ENCODE data around the gene TM9SF1. TPM values are rescaled to one million over a fixed set of nuclear protein-coding genes. Genes with fewer than 3 reads are reported as not detected.

The TM9SF1 gene
- total and polyA plus RNA-seq, 2 of the 13 experiments (the other 11 are each of a cell fraction or from before 2014, with no cell fraction given): 83.2 to 110 TPM

DNA sequence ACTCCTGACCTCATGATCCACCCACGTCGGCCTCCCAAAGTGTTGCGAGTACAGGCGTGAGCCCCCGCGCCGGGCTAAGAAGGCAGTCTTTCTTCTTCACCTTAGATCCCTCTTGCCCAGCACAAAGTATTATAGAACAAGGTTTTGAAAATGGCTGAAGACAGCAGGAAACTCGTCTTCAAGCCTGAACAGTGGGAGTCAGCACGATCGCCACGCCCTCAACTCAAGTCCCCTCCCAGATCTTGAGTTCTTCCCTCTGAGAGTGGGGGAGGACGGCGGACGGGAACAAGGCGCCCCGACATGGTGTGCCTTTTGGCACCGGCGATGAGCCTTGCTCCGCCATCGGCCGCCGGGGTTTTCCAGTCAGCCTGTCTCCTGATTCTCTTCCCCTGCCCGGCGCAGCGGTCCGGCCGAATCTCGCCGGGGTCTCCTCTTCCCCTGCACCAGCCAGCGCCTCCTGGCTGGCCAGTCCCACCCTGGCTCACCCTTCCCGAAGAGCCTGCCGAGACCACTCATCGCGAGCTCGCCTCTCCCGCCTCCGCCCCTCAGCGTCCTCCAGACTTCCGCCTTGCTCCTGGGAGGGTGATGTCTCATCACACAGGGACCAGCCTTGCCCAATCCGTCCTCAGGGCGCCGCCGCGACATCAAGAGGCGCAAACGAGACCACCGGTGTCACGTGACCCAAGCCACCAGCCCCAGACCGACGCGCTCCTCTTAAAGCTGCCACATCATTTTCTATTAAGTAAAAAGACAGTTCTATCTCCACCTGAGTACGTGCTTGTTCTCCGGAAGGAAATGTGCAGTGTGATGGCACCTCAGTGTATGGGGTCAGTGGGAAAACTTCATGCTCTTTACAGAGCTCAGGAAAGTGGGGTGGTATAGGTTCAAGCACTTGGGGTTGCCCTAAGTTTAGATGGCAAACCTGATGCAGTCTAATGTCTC, 18.0 kb upstream of the TM9SF1 start, which contains the start of gene CHMP4A (continued):
- TF ChIP-seq HNRNPK (IDR thresholded peaks at IDR 0.05; ENCODE audit: low read depth, low read length, poor library complexity, severe bottlenecking): peak; percentile 74
- TF ChIP-seq, protein P1, sequence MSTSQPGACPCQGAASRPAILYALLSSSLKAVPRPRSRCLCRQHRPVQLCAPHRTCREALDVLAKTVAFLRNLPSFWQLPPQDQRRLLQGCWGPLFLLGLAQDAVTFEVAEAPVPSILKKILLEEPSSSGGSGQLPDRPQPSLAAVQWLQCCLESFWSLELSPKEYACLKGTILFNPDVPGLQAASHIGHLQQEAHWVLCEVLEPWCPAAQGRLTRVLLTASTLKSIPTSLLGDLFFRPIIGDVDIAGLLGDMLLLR (CRISPR knock-in tag; IDR thresholded peaks at IDR 0.05): peak; percentile 83; the same call in 1 of the 2 replicates
- TF ChIP-seq ZNF747 (CRISPR knock-in tag; IDR thresholded peaks at IDR 0.05; ENCODE audit: borderline replicate concordance): peak; percentile 98
- TF ChIP-seq YEATS2 (CRISPR knock-in tag; IDR thresholded peaks at IDR 0.05; ENCODE audit: borderline replicate concordance): peak; percentile 98
- TF ChIP-seq FOXA1 (IDR thresholded peaks at IDR 0.05): no peak
- peak; percentile 52; the same call in 1 of the 2 replicates for TF ChIP-seq FOXA1 (CRISPR knock-in tag; IDR thresholded peaks at IDR 0.05)
- peak; percentile 74; the same call in 1 of the 2 replicates for TF ChIP-seq NCOR1 (IDR thresholded peaks at IDR 0.05; ENCODE audit: borderline replicate concordance, low read length)
- TF ChIP-seq, protein P2, sequence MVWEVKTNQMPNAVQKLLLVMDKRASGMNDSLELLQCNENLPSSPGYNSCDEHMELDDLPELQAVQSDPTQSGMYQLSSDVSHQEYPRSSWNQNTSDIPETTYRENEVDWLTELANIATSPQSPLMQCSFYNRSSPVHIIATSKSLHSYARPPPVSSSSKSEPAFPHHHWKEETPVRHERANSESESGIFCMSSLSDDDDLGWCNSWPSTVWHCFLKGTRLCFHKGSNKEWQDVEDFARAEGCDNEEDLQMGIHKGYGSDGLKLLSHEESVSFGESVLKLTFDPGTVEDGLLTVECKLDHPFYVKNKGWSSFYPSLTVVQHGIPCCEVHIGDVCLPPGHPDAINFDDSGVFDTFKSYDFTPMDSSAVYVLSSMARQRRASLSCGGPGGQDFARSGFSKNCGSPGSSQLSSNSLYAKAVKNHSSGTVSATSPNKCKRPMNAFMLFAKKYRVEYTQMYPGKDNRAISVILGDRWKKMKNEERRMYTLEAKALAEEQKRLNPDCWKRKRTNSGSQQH (CRISPR knock-in tag; IDR thresholded peaks at IDR 0.05; ENCODE audit: low read depth): peak; percentile 99
- TF ChIP-seq, protein P3, sequence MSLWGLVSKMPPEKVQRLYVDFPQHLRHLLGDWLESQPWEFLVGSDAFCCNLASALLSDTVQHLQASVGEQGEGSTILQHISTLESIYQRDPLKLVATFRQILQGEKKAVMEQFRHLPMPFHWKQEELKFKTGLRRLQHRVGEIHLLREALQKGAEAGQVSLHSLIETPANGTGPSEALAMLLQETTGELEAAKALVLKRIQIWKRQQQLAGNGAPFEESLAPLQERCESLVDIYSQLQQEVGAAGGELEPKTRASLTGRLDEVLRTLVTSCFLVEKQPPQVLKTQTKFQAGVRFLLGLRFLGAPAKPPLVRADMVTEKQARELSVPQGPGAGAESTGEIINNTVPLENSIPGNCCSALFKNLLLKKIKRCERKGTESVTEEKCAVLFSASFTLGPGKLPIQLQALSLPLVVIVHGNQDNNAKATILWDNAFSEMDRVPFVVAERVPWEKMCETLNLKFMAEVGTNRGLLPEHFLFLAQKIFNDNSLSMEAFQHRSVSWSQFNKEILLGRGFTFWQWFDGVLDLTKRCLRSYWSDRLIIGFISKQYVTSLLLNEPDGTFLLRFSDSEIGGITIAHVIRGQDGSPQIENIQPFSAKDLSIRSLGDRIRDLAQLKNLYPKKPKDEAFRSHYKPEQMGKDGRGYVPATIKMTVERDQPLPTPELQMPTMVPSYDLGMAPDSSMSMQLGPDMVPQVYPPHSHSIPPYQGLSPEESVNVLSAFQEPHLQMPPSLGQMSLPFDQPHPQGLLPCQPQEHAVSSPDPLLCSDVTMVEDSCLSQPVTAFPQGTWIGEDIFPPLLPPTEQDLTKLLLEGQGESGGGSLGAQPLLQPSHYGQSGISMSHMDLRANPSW (CRISPR knock-in tag; IDR thresholded peaks at IDR 0.05; ENCODE audit: borderline replicate concordance): no peak; the same call in none of the 2 replicates
- TF ChIP-seq, protein P4, sequence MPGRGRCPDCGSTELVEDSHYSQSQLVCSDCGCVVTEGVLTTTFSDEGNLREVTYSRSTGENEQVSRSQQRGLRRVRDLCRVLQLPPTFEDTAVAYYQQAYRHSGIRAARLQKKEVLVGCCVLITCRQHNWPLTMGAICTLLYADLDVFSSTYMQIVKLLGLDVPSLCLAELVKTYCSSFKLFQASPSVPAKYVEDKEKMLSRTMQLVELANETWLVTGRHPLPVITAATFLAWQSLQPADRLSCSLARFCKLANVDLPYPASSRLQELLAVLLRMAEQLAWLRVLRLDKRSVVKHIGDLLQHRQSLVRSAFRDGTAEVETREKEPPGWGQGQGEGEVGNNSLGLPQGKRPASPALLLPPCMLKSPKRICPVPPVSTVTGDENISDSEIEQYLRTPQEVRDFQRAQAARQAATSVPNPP (CRISPR knock-in tag; IDR thresholded peaks at IDR 0.05): peak; percentile 93
- TF ChIP-seq, protein P5, sequence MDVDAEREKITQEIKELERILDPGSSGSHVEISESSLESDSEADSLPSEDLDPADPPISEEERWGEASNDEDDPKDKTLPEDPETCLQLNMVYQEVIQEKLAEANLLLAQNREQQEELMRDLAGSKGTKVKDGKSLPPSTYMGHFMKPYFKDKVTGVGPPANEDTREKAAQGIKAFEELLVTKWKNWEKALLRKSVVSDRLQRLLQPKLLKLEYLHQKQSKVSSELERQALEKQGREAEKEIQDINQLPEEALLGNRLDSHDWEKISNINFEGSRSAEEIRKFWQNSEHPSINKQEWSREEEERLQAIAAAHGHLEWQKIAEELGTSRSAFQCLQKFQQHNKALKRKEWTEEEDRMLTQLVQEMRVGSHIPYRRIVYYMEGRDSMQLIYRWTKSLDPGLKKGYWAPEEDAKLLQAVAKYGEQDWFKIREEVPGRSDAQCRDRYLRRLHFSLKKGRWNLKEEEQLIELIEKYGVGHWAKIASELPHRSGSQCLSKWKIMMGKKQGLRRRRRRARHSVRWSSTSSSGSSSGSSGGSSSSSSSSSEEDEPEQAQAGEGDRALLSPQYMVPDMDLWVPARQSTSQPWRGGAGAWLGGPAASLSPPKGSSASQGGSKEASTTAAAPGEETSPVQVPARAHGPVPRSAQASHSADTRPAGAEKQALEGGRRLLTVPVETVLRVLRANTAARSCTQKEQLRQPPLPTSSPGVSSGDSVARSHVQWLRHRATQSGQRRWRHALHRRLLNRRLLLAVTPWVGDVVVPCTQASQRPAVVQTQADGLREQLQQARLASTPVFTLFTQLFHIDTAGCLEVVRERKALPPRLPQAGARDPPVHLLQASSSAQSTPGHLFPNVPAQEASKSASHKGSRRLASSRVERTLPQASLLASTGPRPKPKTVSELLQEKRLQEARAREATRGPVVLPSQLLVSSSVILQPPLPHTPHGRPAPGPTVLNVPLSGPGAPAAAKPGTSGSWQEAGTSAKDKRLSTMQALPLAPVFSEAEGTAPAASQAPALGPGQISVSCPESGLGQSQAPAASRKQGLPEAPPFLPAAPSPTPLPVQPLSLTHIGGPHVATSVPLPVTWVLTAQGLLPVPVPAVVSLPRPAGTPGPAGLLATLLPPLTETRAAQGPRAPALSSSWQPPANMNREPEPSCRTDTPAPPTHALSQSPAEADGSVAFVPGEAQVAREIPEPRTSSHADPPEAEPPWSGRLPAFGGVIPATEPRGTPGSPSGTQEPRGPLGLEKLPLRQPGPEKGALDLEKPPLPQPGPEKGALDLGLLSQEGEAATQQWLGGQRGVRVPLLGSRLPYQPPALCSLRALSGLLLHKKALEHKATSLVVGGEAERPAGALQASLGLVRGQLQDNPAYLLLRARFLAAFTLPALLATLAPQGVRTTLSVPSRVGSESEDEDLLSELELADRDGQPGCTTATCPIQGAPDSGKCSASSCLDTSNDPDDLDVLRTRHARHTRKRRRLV (CRISPR knock-in tag; IDR thresholded peaks at IDR 0.05): peak; percentile 97
- TF ChIP-seq RARA (CRISPR knock-in tag; IDR thresholded peaks at IDR 0.05): peak; percentile 29; the same call in 1 of the 2 replicates
- TF ChIP-seq ZNF335 (CRISPR knock-in tag; IDR thresholded peaks at IDR 0.05): peak; percentile 98
- peak; percentile 87; the same call in 1 of the 2 replicates for TF ChIP-seq ZFP62 (CRISPR knock-in tag; IDR thresholded peaks at IDR 0.05)
- TF ChIP-seq GTF2F1 (IDR thresholded peaks at IDR 0.05; ENCODE audit: low read length): peak; percentile 98
- peak; percentile 71 for TF ChIP-seq ZNF615 (CRISPR knock-in tag; IDR thresholded peaks at IDR 0.05; ENCODE audit: borderline replicate concordance)
- peak; percentile 91 for TF ChIP-seq MED1 (CRISPR knock-in tag; IDR thresholded peaks at IDR 0.05)
